HG02973 (cell line): ENCODE data around the gene CCDC186.
A peak's percentile ranks its signal among the peaks of the same experiment; 100 is the strongest.

Source experiments
- ATAC-seq: cut with Tn5 transposase; IDR thresholded peaks from one replicate; pipeline ENCODE4 v1.9.1; 2021; ENCODE audit warnings: moderate library complexity; ENCODE audit not compliant: unreplicated experiment

The CCDC186 gene

DNA sequence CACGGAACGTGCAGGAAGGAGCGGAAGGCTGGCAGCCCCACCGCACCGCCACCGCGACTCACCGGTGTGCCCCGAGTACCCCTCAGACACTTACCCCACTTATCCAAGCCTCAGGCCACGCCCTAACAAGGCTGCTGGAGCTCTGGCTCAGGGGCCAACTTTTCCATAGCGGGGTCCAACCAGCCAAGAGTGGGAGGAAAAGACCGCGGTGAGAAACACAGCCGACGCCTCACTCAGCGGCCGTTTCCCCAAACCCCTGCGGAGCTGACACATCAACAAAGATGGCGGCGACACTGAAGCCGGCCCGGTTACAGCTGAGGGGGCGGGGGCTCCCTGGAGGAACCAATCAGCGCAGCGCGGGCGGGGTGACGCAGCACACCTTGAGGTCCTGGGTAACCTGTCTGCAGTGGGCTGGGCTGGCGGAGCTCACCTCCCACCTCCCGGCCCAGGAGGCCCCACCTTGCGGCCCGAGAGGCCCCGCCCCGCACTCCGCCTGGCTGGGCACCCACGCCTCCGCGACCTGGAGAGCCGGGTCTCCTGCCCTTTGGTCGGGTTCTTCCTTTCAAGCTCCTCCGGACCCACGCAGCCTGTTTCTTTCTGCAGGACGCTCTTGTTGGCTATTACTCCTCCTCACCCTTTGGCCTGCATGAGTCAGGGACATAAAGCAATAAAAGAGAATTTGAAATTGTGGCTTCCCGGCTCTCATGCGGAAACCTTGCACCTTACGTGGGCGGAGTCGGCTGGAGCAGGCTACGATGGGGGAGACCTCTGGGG lies at the start of gene CCDC186:
TSS of gene CCDC186 (minus strand) at position 283 of the 774 bp plus-strand sequence. CDS start 10,935 bp downstream, outside the sequence.
- peak; percentile 99 for ATAC-seq

DNA sequence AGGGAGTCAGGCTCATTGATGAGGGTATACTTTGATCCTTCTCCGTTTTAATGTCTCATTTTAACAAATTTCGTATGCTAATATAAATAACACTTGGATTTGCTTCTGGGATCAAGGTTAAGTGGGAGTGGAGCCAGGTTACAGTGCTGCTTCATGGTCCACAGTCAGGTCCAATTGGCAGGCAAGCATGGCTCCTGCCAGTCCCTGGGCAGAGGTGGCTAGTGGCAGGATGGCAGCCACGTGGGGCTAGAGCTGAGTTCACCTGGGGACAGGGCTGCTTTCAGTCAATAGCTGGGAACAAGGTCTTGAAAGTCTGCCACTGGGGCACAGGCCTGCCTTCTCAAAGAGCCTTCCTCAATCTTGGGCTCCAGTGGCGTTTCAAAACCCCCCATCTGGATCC lies 49.1 kb upstream of the CCDC186 start:
- ATAC-seq = no peak

DNA sequence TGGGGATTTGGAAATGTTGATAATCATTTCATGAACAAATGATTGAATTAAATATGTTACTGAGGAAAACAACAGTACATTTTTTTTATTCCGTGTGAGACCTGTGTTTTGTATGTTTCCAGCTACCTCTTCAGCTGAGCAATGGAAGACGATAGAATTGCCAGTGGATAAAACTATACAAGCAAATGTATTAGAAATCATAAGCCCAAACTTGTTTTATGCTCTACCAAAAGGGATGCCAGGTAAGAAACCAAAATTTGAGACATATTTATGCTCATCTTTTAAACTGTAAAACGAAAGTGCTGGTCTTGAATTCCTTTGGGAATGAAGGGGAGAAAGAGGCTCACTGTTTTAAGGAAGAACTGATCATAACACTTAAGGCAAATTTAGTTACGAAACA lies 47.2 kb upstream of the CCDC186 start:
- no peak for ATAC-seq

DNA sequence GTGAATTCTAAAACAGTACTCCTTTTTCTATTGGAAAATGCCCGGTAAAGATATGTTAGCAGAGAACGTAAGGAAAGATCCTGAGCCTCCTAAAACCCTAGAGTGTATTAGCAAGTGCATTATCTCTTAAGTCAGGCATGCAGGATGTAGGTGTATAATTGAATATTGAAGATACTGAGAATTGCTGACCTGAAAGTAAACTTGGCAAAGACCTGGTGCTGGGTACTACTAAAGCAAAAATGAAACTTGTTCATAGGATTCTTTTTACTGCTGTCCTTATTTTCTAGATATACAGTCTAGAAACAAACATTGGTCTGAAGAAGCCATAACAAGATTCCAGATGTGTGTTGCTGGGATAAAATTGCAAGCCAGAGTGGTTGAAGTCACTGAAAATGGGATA lies 46.3 kb upstream of the CCDC186 start:
- ATAC-seq = no peak

DNA sequence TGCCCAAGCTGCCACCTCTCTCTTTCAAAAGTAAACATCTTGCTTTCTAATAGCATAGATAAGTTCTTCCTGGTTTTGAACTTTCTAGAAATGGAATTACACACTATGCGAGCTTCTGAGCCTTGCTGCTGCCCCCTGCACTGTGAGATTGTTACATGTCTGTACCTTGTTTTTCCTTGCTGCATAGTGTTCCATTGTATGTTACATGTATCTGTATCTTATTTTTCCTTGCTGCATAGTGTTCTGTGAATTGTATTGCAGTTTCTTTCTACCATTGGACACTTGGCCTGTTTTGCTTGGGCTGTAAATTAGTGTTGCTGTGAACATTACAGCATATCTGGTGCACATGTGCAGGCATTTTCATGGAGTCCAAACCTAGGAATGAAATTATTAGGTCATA lies 41.0 kb upstream of the CCDC186 start:
- ATAC-seq = no peak

DNA sequence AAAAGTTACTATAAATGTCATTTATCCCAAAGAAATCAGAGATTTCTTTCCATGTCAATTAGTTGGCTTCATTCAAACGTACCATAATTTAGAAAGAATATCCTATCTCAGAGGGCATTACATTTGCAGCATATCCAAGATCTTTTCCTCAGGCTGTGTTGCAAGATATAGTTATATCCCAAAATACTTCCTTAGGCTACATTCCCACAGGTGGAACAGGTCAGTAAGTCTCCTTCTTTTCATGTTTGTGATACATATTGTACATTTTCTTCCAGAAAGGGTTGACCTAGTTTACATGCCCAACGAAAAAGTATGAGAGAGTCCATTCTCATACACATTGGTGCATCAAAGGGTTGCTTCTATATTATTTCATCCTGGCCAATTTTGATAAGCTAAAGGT lies 38.1 kb upstream of the CCDC186 start:
- no peak for ATAC-seq

DNA sequence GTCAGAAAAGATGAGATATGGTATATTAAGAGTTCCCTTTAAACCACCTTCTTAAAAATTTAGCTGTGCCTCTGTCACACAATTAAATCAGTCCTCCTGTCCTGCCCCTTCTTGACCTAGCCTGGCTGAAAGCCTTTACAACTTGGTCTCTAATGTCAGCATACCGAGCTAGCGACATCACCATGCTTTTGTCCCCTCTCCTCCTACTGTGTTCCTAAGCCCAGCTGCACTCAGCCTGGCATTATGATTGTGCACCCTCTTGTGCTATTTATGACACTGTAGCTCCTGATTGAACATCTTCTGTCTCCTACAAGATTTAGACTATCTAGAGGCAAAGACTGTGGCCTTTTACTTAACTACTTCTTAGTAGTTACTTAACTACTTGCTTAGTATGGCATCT lies 34.3 kb upstream of the CCDC186 start:
- no peak for ATAC-seq

DNA sequence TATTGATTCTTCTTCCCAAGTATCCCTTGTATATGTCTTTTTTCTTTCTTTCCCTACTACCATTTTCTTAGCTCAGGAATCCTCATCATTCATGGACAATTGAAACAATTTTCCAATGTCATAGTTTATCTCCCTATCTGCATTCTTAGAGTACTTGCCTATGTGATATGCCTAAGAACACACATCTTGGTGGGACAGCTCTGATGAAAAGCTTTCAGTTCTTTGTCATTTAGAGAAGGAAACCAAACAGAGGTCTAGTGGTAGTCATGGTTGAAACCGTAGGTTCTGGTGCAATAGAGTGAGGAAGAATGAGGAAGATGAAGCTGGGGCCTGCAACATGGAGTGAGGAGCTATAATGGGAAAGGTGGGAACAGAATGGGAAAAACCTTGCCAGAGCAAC lies 33.3 kb upstream of the CCDC186 start:
- ATAC-seq = no peak

DNA sequence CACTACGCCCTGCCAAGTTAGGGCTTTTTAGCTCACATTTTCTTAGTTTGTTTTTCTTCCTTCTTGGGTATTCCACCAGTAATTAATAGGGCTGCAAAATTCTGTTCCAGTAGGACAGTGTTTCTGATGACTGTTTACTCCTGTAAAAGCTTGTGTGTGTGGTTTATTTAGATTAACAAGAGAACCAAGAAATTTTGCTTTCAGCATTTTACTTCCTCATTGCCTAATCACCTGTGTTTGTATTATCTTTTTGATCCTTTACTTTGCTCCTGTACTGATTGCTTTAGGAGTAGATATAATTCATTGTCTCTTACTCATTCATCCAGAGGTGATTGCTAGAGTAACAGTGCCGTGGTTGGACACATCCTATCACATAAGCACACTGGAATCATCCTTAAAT lies 32.9 kb upstream of the CCDC186 start:
- ATAC-seq = no peak

DNA sequence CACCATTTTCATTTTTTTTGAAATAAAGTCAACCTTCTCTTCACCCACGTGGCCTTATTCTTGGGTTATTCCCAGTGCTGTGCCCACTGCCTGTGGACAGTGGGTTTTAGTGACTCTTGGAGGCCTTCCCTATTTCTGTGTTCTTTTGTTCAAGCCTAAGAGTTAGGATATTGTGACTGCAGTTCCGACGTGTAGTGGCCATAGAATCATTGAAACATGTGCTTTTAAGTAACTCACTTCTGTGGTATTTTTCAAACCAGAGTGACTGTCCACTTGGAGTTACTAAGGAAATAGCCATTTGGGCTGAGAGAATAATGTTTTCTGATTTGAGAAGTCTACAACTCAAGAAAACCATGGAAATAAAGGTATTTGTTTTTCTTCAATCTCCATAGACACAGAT lies 28.8 kb upstream of the CCDC186 start:
- ATAC-seq = no peak

DNA sequence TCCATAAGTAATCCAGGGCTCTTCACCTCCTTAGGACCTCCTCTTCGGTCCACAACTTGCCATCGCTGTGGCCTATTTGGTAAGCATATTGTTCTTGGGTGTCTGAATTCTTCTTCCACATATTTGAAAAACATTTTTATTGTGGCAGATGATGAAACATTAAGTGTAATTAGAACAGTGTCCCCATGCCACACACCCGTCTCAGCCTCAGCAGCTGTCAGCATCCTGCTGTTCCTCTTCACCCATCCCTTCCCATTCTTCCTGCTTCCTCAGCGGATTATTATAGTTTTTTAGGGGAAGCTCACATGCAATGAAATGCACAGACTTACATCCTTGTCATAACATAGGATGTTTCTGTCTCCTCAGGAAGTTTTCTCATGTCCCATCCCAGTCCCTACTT lies 25.2 kb upstream of the CCDC186 start:
- no peak for ATAC-seq

DNA sequence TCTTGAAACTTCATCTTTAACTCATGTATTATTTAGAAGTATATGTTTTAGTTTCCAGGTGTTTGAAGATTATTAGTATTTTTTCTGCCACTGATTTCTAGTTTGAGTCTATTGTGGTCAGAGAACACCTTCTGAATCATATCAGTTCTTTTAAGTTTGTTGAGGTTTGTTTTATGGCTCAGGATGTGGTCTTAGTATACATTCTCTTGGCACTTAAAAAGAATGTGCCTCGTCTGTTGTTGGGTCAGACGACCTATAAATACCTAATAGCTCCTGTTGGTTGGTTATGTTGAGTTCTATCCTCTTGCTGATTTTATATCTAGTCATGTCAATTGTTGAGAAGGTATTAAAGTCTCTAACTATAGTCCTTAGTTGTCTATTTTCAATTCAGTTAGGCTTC lies 21.1 kb upstream of the CCDC186 start:
- peak; percentile 95 for ATAC-seq

DNA sequence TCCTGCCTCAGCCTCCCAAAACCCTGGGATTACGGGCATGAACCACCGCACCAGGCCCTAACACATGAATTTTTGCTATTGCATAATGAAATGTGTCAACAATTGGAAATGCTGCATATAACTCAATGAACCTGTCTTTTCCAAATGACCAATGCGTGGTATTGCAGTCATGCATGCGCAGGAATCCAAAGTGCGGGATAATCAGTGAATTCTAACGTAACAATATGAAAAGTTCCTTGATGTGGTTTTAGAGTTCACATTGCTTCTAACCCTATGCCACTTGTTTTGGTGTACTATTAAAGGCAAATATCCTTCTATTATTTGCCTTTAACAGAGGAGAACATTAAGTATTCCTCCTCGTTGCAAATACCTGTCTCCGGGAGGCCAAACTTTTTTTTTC lies 15.7 kb upstream of the CCDC186 start:
- ATAC-seq = no peak

DNA sequence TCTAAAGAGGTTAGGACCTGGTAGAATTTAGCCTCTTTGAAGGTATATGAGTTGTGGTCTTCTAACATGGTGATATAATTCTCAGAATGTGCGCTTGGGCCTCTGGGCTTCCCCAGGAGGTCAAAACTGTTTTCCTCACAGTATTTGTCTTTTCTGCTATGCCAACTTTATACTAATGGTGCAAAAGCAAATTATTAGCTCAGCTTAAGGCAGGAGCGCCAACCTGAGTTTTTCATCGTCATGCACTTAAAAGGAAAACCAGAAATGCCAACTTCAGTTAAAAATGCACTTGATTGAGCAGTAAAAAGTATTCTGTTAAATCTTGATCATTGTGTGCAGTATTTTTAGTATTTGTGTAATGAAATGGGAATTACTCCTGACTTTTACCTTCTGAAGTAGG lies 14.9 kb upstream of the CCDC186 start:
- no peak for ATAC-seq

DNA sequence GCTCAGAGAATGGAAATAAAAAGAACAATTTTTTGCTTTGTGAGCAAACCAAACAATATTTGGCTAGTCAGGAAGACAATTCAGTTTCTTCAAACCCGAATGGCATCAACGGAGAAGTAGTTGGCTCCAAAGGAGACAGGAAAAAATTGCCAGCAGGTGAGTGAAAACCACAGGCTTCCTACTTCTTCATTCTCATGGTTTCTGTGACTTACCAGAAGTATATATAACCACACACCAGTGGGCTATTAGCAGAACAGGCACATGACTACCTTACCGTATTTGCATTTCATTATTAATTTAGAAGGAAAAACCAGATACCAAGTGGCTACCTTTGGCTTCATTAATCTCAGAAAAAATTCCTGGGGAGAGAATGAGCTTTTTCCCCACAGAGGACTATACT lies 14.0 kb upstream of the CCDC186 start:
- no peak for ATAC-seq

DNA sequence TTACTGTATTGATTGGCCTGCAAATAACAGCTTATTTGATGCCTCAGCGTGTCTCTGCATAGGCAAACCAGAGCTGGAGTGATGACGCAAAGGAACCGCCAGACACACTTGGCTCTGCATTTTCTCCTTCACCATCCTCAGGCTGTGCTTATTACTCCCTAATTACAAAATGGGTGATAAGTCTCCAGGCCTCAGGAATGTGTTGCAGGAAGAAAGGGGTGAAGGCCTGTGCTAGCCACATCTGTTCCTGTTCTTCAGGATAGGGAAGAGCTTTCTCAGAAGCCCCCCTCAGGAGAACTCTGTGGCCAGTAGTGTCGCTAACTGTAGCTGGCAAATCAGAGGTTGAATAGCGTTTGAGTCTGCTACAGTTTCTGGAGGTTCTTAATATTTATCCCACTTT lies 10.3 kb upstream of the CCDC186 start:
- ATAC-seq = no peak

DNA sequence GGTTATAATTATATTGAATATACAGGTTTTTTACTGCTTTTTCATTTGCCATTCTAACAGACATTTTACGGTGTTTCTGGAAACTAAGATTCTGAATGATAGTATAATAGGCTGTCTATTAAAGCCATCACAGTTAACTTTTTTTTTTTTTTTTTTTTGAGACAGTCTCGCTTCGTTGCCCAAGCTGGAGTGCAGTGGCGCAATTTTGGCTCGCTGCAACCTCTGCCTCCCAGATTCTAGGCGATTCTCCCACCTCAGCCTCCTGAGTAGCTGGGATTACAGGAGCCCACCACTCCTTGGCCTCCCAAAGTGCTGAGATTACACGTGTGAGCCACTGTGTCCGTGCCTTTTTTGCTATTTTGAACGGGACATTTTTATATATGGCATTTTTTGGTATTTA lies 9.6 kb upstream of the CCDC186 start:
- no peak for ATAC-seq

DNA sequence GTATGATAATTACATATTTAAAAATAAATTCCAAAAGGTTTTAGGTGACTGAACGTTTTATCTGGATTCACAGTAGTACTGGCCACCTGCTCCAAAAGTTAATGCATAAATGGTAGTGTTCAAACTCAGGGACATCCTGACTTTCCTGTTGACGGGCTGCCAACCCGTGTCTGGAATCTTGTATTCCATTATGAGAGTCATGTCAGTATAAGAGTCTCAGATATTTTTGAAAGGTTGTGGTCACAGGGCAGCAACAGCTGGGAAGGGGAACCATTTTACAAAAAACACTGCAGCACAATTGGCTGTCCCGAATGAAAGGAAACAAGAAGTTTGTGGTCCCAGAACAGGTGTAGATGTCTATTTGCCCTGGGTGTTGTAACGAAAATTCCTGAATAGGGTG lies 8.0 kb upstream of the CCDC186 start:
- no peak for ATAC-seq

DNA sequence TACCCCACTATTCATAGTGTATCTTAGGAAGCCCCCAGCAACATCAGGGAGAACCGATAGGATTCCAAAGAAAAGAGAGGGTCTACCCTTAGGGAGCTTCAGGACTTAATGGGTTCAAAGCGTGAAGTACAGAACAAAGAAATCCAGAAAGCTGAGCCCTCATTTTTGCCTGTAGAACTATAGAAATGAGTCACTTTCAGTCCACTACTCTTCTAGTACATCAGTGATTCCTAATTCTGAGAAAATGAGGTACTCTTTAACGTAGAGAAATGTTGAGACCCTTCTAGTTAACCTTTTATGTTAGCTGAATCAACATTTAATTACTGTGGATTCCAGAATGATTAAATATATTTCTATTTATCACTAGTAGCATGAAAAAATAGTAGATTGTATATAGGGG lies 6.9 kb upstream of the CCDC186 start:
- no peak for ATAC-seq

DNA sequence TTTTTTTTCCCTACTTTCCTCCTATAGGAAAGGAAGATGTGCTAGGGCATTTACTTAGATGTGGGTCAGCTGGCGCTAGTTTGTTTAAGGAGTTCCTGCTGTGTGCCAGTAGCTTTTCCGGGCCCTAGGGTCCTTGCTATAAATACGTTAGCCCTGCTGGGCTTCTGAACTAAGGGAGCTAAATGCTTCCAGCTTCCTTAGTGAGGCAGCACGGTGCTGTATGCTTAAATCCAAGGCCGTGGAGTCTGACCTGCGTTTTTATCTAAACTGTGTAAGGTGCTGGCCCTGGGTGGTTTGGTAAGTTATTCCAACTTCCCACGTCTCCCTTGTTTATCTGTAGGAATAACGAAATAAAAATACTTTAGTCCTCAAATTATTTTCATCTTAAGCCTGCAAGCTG lies 5.7 kb upstream of the CCDC186 start:
- ATAC-seq = no peak

DNA sequence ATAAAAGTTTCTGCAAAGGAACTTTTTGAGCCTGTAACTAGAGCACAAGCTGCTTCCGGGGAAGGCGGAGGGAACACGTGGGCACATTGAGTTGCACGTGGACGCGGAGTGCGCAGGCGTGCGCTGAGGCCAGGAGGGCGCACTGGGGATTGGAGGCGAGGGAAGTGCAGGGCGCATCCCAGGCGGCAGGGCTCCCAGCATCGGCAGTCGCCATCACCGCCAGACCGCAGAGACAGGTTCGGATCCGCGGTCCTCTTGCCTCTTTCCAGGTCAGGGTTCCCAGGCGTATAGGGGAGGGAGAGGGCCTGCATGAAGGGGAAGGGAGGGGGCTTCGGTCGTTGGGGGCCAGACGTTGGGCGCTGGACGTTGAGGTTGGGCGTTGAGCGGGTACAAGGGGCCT lies 5.1 kb upstream of the CCDC186 start, which contains the start of gene TDRD1:
TSS of gene TDRD1 (plus strand) at position 206 of the 400 bp plus-strand sequence. CDS start 8,479 bp downstream, outside the sequence.
- ATAC-seq = no peak

DNA sequence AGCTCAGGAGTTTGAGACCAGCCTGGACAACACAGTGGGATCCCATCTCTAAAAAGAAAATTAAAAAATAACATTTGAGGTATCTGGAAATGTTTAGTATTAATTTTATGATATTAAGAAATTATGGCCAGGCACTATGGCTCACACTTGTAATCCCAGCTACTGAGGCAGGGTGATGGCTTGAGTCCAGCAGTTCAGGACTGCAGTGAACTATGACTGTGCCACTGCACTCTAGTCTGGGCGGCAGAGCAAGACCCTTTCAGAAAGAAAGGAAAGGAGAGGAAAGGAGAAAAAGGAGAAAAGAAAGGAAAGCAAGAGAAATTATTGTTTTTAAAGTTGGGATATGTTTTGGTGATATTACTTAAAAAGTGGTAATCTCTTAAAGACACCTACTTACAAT lies 2.5 kb upstream of the CCDC186 start:
- no peak for ATAC-seq

DNA sequence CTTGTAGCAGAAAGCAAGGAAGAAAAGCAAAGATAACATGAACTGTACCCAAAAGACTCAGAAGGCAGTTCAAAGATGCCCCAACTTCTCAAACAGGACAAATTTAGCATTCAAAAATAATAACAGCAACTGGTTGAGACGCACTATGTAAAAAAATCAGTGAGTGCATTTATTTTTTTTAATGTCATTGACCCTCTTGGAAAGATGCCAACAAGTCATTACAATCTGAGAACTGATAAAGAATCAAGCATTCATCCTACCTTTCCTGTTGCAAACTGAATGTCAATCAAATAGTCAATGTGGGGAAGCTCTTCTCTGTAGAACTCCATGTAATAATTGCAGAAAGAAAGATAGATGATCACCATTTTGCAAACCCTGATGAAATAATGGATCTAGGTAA lies 1.7 kb upstream of the CCDC186 start:
- ATAC-seq = no peak
